C4-2B (cell line): ENCODE results near the gene LAMTOR5.

Experiments used
- CTCF ChIP-seq: fragments of 450-650 bp; conservative IDR thresholded peaks from 2 replicates; pipeline ENCODE4 v1.5.1; 2017; ENCODE audit warnings: mild to moderate bottlenecking
- ZFX ChIP-seq: fragments of 450-650 bp; IDR thresholded peaks from 2 replicates; pipeline ENCODE4 v1.6.1; 2017

GRCh38 chr1:110428946-110429345, 21.5 kb upstream of the LAMTOR5 start:
- TF ChIP-seq CTCF, result no peak
- no peak for TF ChIP-seq ZFX
